Fibroblast of skin of scalp (primary cell): ENCODE results near the gene DAAM1. TPM values are rescaled to one million over a fixed set of nuclear protein-coding genes. Genes with fewer than 3 reads are reported as not detected.

Experiments used
- DNase-seq: peaks from one replicate; pipeline ENCODE4 v3.0.0-alpha.2; 2013
- polyA plus RNA-seq, 2 experiments: library from polyadenylated mRNA; unstranded; fragments of 120-200 nt; gene quantifications; one replicate each; pipeline ENCODE4 v1.2.1, GENCODE V29; 2013; ENCODE audit not compliant: insufficient read length in 2 of 2

The DAAM1 gene
- 15.8 TPM for polyA plus RNA-seq (2013, experiment 1 of 2; ENCODE audit: insufficient read length)
- 17.1 TPM for polyA plus RNA-seq (2013, experiment 2 of 2; ENCODE audit: insufficient read length)

- peak; percentile 99 for DNase-seq
Measured at GRCh38 chr14:59188461-59189090, at the start of gene DAAM1. Gene DAAM1 (plus strand): TSS chr14:59188667. CDS start chr14:59263478, 74,811 bp downstream.

- no peak for DNase-seq
Measured at GRCh38 chr14:59139324-59139723, 49.1 kb upstream of the DAAM1 start.

DNA sequence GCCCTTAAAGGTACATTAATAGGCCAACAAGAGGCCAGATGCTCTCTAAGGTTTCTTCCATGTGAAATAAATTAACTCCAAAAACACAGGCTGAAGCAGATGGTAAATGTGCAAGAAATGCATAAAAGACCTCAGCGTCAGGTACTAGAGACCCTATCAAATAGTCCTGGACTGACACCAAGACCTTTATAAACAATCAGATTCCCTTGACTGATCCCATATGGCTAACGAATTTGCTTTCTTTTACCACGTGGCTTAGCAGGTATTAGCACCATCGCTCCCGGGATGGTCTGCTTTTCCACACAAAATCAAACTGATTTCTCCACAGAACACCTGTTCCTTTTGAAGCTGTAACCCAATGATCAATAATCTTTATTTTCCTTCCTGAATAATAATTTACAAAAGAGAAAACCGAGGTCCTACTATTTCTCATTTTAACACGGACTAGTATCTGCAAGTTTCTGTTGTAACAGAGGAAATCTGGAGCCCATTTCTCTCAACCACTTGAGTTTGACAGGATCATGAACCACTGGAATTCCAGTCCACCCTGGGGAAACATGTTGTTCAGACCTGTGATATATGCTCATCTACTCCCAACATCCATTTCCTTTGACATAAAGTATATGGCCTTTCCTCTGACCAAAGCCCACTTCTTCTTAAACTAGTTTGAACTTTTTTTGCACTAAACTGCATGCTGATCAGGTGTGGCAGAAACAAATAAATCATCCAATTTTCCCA is 48.2 kb upstream of the DAAM1 start:
- DNase-seq, result no peak

- DNase-seq, result no peak
Measured at GRCh38 chr14:59146484-59146883, 42.0 kb upstream of the DAAM1 start.

GRCh38 chr14:59147007-59147406 is 41.5 kb upstream of the DAAM1 start:
- no peak for DNase-seq

GRCh38 chr14:59148334-59148900 is 40.0 kb upstream of the DAAM1 start:
- no peak for DNase-seq

- no peak for DNase-seq
Measured at GRCh38 chr14:59150990-59151389, 37.5 kb upstream of the DAAM1 start.

DNA sequence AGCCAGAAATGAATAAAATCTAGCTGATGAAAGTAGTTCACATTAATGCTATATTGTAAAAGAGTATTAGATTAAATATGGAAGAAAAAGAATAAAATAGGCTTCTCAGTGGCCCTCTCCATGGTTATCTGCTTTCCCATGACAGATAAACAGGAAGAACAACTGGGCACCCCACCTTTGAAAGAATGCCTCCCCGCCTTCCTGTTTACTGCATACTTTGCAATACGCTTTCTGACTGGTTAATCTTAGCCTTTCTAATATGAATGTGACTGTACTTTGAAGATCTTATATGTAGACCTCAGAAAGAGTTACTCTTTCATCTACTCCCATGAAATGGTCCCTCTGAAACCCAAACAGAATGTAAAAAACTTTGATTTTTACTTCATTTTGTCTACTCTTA is 34.1 kb upstream of the DAAM1 start:
- DNase-seq, result no peak

DNA sequence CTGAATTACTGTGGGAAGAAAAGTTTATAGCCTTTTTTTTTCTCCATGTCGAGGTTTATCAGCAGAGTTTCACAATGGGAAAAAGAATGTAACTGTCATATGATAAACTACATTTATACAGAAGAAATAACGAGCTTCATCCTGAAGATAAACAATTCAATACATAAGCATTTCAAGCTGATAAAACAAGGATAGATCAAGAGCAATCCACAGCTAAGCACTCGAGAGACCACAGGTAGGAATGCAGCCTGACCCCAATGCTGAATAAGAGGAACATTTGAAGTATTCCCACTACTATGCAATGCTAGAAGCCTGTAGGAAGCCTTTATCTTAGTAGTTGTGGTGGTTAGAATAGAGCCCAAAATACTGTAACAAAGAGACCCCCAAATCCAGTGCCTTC is 32.6 kb upstream of the DAAM1 start:
- no peak for DNase-seq

DNA sequence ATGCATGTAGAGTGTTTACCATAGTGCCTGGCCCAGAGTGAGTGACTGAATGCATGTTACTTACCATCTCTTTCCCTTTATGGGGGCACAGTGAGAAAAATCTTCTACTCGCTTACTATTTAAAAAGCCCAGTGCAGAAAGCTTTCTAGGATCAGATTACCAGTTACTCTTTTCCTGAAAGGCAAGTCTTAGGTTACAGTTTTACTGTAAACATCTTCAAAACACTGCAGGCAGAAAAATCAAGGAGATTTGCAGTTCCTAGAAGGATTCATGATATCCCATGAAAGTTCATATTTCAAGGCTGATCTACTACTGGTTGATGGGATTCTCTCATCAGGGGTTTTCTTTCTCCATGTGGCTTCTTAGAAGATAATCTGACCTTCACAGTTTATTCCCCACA is 29.3 kb upstream of the DAAM1 start:
- DNase-seq, result no peak

DNA sequence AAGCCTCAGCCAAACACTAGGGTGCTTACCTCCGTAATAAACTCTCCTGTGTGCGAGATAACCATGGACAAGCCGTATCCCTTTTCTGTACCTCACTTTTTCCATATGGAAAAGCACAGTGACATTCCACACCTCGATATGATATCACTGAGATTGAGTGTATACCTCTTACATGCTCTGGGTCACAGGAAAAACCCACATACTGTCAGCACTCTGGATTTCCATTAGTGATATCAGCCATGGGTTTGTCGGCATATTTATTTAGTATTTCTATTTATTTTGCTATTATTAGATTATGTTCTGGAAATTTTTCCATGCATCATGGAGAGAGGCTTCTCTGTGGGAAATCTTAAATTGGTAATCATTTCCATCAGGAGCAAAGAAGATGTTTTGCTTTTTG is 28.0 kb upstream of the DAAM1 start:
- DNase-seq, result no peak

DNA sequence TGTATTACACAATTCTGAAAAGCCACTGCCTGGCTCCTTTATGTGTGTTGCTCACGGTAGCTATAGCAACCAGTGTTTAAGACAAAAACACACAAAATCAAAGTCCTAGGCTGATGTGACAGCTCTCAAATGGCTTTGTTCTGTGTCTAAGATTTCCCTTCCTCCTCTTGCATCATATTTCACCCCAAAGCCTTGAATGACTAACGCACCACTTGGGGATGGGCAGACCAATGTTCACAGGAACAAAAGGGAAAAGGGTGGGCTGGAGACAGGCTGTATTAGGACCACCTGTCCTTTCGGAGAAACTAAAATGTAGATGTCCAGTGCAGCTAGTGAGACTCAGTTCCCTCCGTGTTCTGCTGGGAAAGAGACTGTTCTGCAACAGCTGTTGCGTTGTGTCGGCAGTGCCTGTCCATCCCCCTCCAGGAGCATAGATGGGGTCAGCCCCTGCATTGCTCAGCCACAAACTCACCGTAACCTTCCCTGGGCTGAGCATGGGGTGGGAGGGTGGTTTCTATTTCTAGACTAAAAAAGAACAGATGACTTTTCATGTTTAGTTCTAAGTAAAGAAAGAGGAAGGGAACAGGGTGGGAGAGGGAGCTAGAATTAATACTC is 26.8 kb upstream of the DAAM1 start:
- peak; percentile 69 for DNase-seq

GRCh38 chr14:59166258-59166657 is 22.2 kb upstream of the DAAM1 start:
- no peak for DNase-seq

- no peak for DNase-seq
Measured at GRCh38 chr14:59175404-59175803, 13.1 kb upstream of the DAAM1 start.

GRCh38 chr14:59176765-59177164 is 11.7 kb upstream of the DAAM1 start:
- peak; percentile 24 for DNase-seq

DNA sequence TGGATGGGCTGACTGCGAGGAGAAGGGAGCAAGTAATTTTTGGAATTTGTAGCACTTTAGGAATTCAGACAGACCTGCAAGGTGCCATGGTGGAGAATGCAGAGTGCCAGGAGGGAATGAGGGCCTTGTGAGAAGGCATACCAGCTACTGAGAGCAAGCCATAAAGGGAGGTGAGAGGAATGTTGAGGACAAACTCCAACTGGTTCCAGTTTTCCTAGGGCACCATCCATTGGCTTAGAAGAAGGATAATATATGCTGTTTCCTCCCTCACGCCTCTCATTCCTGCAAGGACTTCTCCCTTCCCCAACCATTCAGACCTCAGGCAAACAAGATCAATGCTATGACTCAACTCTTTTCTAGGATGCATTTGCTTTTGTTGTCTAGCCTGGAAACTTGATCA is 11.2 kb upstream of the DAAM1 start:
- no peak for DNase-seq

GRCh38 chr14:59181791-59182190 is 6.7 kb upstream of the DAAM1 start:
- no peak for DNase-seq

DNA sequence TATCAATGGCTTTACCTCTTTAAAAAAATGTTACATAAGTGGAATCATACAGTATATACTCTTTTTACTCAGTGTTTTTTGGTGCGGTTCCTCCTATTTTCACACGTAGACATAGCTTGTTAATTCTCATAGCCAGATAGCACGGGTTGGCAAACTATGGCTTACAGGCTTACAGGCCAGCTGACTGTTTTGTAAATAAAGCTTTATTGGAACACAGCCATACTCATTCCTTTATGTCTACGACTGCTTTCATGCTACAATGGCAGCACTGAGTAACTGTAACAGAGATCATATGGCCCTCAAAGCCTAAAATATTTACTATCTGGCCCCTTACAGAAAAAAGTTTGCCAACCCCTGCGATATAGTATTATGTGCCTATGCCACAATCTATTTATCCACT is 5.8 kb upstream of the DAAM1 start:
- DNase-seq, result no peak

DNA sequence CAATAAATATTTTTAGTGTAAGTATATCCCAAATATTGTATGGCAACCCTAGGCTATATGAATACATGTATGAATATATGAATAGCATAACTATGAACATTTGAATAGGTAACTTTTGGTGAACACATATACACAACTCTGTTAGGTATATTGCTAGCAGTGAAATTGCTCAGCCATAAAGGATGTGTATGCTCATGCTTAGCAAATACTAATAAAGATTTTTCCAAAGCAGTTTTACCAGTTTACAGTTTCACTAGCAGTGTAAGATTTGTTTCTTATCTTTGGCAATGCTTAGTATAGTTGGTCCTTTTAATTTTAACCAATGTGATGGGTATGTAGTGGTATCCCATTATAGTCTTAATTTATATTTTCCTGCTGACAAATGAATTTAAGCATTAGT is 5.3 kb upstream of the DAAM1 start:
- no peak for DNase-seq

- no peak for DNase-seq
Measured at GRCh38 chr14:59184396-59184795, 4.1 kb upstream of the DAAM1 start.

- DNase-seq, result no peak
Measured at GRCh38 chr14:59185676-59186075, 2.8 kb upstream of the DAAM1 start.

- DNase-seq, result no peak
Measured at GRCh38 chr14:59186306-59186705, 2.2 kb upstream of the DAAM1 start.

DNA sequence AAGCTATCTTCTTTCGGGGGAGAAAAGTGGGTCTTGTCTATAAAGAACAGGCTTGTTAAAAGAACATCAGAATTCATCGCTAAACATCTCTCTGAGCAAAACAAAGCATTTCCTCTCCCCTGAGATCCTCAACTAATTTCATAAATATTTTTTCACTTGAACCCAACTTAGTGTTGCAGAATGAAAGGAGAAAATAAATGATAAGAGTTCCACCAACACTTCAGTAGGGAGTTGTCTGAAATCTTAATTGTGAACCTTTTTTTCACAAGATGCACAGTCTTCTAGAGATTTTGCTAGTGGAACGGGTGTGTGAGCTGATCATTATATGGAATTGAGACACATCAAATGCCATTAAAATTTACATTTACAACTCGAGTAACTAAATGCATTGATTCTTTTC is 1.3 kb upstream of the DAAM1 start:
- no peak for DNase-seq
